Measurements from ENCODE around the gene MIB1. TPM values are rescaled to one million over a fixed set of nuclear protein-coding genes. Genes with fewer than 3 reads are reported as not detected.
"Not testable (repeated sequence)": the region's sequence is repeated elsewhere in the genome, so short reads cannot be mapped to it uniquely, and the experiment has no call there.

Gene MIB1
- total RNA-seq = 10 to 100 TPM; 39.0 to 47.8 TPM
- long read RNA-seq, donor 1, full-length matches to known transcripts = 3 of 10 reads
- long read RNA-seq, donor 1, partial matches to known transcripts = 2 of 10 reads
- long read RNA-seq, donor 1, other reads (novel, unspliced or antisense) = 5 of 10 reads
- long read RNA-seq, donor 2, partial matches to known transcripts = 1 of 6 reads
- long read RNA-seq, donor 2, other reads (novel, unspliced or antisense) = 5 of 6 reads

- peak; percentile 100 for DNase-seq (ENCODE audit: low spot score)
- intact Hi-C loops (cut with DNase I) = no loop called here
Observed at GRCh38 chr18:21740538-21741311, at the start of gene MIB1. TSS of gene MIB1 (plus strand) at chr18:21740792. CDS start at chr18:21741584, 792 bp downstream.

GRCh38 chr18:21693322-21693721 is 47.3 kb upstream of the MIB1 start:
- intact Hi-C loops (cut with DNase I) = no loop called here
- DNase-seq (ENCODE audit: low spot score) = no peak

GRCh38 chr18:21700528-21701075 is 40.0 kb upstream of the MIB1 start:
- DNase-seq (ENCODE audit: low spot score) = no peak
- intact Hi-C loops (cut with DNase I) = no loop called here

GRCh38 chr18:21701621-21702020 is 39.0 kb upstream of the MIB1 start:
- intact Hi-C loops (cut with DNase I) = no loop called here
- no peak for DNase-seq (ENCODE audit: low spot score)

GRCh38 chr18:21702602-21703001 is 38.0 kb upstream of the MIB1 start:
- intact Hi-C loops (cut with DNase I) = no loop called here
- DNase-seq (ENCODE audit: low spot score) = no peak

- intact Hi-C loops (cut with DNase I) = no loop called here
- no peak for DNase-seq (ENCODE audit: low spot score)
Observed at GRCh38 chr18:21703241-21703820, 37.3 kb upstream of the MIB1 start.

- DNase-seq (ENCODE audit: low spot score) = peak; percentile 98
- intact Hi-C loops (cut with DNase I) = no loop called here
Observed at GRCh38 chr18:21704603-21705364, 35.8 kb upstream of the MIB1 start, which contains the start of gene ABHD3. TSS of gene ABHD3 (minus strand) at chr18:21704774. CDS start at chr18:21704665, 109 bp downstream.

GRCh38 chr18:21706386-21706865 is 34.2 kb upstream of the MIB1 start:
- no peak for DNase-seq (ENCODE audit: low spot score)
- intact Hi-C loops (cut with DNase I) = no loop called here

GRCh38 chr18:21707130-21707529 is 33.5 kb upstream of the MIB1 start:
- intact Hi-C loops (cut with DNase I); DNase-seq (ENCODE audit: low spot score): not testable (repeated sequence)

GRCh38 chr18:21714474-21714873 is 26.1 kb upstream of the MIB1 start:
- DNase-seq (ENCODE audit: low spot score) = no peak
- intact Hi-C loops (cut with DNase I) = loop anchor here in 1 of 2 donors (5.0 kb wide), 1 partner anchor 1888 kb away; no protein-coding TSS in a partner anchor

- no peak for DNase-seq (ENCODE audit: low spot score)
- intact Hi-C loops (cut with DNase I) = no loop called here
Observed at GRCh38 chr18:21722687-21723086, 17.9 kb upstream of the MIB1 start.

GRCh38 chr18:21725201-21725600 is 15.4 kb upstream of the MIB1 start:
- intact Hi-C loops (cut with DNase I) = no loop called here
- DNase-seq (ENCODE audit: low spot score) = no peak

- no peak for DNase-seq (ENCODE audit: low spot score)
- intact Hi-C loops (cut with DNase I) = no loop called here
Observed at GRCh38 chr18:21727702-21728101, 12.9 kb upstream of the MIB1 start.

- intact Hi-C loops (cut with DNase I) = no loop called here
Observed at GRCh38 chr18:21733011-21733410, 7.6 kb upstream of the MIB1 start.

GRCh38 chr18:21735452-21736015 is 5.1 kb upstream of the MIB1 start:
- DNase-seq (ENCODE audit: low spot score) = no peak
- intact Hi-C loops (cut with DNase I) = no loop called here

More at GRCh38 chr18:21733011-21733410, 7.6 kb upstream of the MIB1 start:
- no peak for DNase-seq (ENCODE audit: low spot score)

- DNase-seq (ENCODE audit: low spot score); intact Hi-C loops (cut with DNase I): not testable (repeated sequence)
Observed at GRCh38 chr18:21736926-21737325, 3.7 kb upstream of the MIB1 start.

- intact Hi-C loops (cut with DNase I) = no loop called here
- DNase-seq (ENCODE audit: low spot score) = no peak
Observed at GRCh38 chr18:21739604-21740537, 721 bp upstream of the MIB1 start.

- intact Hi-C loops (cut with DNase I) = no loop called here
- DNase-seq (ENCODE audit: low spot score) = no peak
Observed at GRCh38 chr18:21741312-21741561, 645 bp downstream of the MIB1 start.

Data from posterior vena cava (tissue), 2 donors.